GM19438 (cell line): ENCODE results near the gene CRYBA4.

Experiments
- ATAC-seq: cut with Tn5 transposase; IDR thresholded peaks from one replicate; pipeline ENCODE4 v1.9.1; 2021; ENCODE audit warnings: low read depth; ENCODE audit not compliant: unreplicated experiment

The CRYBA4 gene

GRCh38 chr22:26658671-26659478 lies 37.1 kb downstream of the CRYBA4 start:
- ATAC-seq: no peak

GRCh38 chr22:26660356-26660755 lies 38.6 kb downstream of the CRYBA4 start:
- ATAC-seq: no peak

GRCh38 chr22:26660961-26661578 lies 39.3 kb downstream of the CRYBA4 start:
- no peak for ATAC-seq

- ATAC-seq: no peak
Measured at GRCh38 chr22:26662160-26662559, 40.4 kb downstream of the CRYBA4 start.

- ATAC-seq: no peak
Measured at GRCh38 chr22:26663374-26663923, 41.7 kb downstream of the CRYBA4 start.

- no peak for ATAC-seq
Measured at GRCh38 chr22:26665813-26666231, 44.1 kb downstream of the CRYBA4 start.

GRCh38 chr22:26667140-26667539 lies 45.4 kb downstream of the CRYBA4 start:
- ATAC-seq: no peak

- no peak for ATAC-seq
Measured at GRCh38 chr22:26669060-26669481, 47.3 kb downstream of the CRYBA4 start.

- ATAC-seq: no peak
Measured at GRCh38 chr22:26670459-26670858, 48.7 kb downstream of the CRYBA4 start.

- no peak for ATAC-seq
Measured at GRCh38 chr22:26671317-26672059, 49.7 kb downstream of the CRYBA4 start.

GRCh38 chr22:26672060-26672471 lies 50.3 kb downstream of the CRYBA4 start:
- ATAC-seq: peak; percentile 14

- peak; percentile 59 for ATAC-seq
Measured at GRCh38 chr22:26672590-26673468, 51.1 kb downstream of the CRYBA4 start.

GRCh38 chr22:26673486-26673885 lies 51.7 kb downstream of the CRYBA4 start:
- no peak for ATAC-seq

- ATAC-seq: no peak
Measured at GRCh38 chr22:26674211-26675190, 52.7 kb downstream of the CRYBA4 start.

GRCh38 chr22:26675687-26676268 lies 54.0 kb downstream of the CRYBA4 start:
- no peak for ATAC-seq

- no peak for ATAC-seq
Measured at GRCh38 chr22:26677217-26677616, 55.5 kb downstream of the CRYBA4 start.

GRCh38 chr22:26679003-26679629 lies 57.4 kb downstream of the CRYBA4 start:
- ATAC-seq: no peak
